ENCODE results near the gene DCST1. TPM values are rescaled to one million over a fixed set of nuclear protein-coding genes. Genes with fewer than 3 reads are reported as not detected.
A peak's percentile ranks its signal among the peaks of the same experiment; 100 is the strongest.

DCST1 gene
- total and polyA plus RNA-seq, 2 of the 13 experiments (the other 11 are each of a cell fraction or from before 2014, with no cell fraction given) = 0.04 TPM; not detected in 1

DNA sequence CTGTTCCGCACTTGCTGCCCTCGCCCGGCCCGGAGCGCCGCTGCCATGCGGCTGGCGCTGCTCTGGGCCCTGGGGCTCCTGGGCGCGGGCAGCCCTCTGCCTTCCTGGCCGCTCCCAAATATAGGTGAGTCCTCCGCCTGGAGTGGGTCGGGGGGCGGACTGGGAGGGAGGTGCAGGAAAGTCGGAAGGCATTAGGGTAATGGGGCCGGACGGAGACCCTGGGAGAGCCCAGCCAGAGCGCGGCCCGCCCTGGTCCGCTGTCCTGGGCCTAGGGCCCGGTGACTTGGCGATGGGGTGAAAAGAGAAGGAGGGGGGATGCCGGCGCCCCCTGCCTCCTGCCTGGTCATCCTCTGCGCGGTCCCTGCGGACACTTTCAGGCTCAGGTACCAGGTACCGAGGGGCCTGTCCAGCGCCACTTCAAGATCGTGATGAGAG is 17.7 kb downstream of the DCST1 start (continued):
- no peak for TF ChIP-seq SOX5 (CRISPR knock-in tag; IDR thresholded peaks at IDR 0.05; ENCODE audit: borderline replicate concordance)
- TF ChIP-seq, protein P1, sequence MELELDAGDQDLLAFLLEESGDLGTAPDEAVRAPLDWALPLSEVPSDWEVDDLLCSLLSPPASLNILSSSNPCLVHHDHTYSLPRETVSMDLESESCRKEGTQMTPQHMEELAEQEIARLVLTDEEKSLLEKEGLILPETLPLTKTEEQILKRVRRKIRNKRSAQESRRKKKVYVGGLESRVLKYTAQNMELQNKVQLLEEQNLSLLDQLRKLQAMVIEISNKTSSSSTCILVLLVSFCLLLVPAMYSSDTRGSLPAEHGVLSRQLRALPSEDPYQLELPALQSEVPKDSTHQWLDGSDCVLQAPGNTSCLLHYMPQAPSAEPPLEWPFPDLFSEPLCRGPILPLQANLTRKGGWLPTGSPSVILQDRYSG (CRISPR knock-in tag; IDR thresholded peaks at IDR 0.05) = 0 out of 2 replicates have a peak, but pooled peaks have one; percentile 7
- TF ChIP-seq SIN3A (IDR thresholded peaks at IDR 0.05; ENCODE audit: borderline replicate concordance, low read depth, low read length) = no peak
- TF ChIP-seq ZNF430 (CRISPR knock-in tag; IDR thresholded peaks at IDR 0.05) = no peak
- TF ChIP-seq HNRNPLL (IDR thresholded peaks at IDR 0.05; ENCODE audit: low read depth, low read length, poor library complexity, severe bottlenecking) = no peak
- TF ChIP-seq SNAPC2 (CRISPR knock-in tag; IDR thresholded peaks at IDR 0.05) = no peak
- TF ChIP-seq ZFY (CRISPR knock-in tag; IDR thresholded peaks at IDR 0.05) = peak; percentile 72
- TF ChIP-seq ZMYM4 (CRISPR knock-in tag; IDR thresholded peaks at IDR 0.05) = peak; percentile 8; the same call in 1 of the 2 replicates
- no peak for TF ChIP-seq GTF2F1 (IDR thresholded peaks at IDR 0.05; ENCODE audit: low read length)
- TF ChIP-seq, protein P2, sequence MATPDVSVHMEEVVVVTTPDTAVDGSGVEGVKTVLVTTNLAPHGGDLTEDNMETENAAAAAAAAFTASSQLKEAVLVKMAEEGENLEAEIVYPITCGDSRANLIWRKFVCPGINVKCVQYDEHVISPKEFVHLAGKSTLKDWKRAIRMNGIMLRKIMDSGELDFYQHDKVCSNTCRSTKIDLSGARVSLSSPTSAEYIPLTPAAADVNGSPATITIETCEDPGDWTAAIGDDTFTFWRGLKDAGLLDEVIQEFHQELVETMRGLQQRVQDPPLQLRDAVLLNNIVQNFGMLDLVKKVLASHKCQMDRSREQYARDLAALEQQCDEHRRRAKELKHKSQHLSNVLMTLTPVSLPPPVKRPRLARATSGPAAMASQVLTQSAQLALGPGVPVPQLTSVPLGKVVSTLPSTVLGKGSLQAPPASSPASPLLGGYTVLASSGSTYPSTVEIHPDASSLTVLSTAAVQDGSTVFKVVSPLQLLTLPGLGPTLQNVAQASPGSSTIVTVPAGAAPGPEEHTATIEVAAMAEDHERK (CRISPR knock-in tag; IDR thresholded peaks at IDR 0.05; ENCODE audit: low read depth) = no peak
- TF ChIP-seq, protein P3, sequence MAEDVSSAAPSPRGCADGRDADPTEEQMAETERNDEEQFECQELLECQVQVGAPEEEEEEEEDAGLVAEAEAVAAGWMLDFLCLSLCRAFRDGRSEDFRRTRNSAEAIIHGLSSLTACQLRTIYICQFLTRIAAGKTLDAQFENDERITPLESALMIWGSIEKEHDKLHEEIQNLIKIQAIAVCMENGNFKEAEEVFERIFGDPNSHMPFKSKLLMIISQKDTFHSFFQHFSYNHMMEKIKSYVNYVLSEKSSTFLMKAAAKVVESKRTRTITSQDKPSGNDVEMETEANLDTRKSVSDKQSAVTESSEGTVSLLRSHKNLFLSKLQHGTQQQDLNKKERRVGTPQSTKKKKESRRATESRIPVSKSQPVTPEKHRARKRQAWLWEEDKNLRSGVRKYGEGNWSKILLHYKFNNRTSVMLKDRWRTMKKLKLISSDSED (CRISPR knock-in tag; IDR thresholded peaks at IDR 0.05) = no peak
- TF ChIP-seq, protein P4, sequence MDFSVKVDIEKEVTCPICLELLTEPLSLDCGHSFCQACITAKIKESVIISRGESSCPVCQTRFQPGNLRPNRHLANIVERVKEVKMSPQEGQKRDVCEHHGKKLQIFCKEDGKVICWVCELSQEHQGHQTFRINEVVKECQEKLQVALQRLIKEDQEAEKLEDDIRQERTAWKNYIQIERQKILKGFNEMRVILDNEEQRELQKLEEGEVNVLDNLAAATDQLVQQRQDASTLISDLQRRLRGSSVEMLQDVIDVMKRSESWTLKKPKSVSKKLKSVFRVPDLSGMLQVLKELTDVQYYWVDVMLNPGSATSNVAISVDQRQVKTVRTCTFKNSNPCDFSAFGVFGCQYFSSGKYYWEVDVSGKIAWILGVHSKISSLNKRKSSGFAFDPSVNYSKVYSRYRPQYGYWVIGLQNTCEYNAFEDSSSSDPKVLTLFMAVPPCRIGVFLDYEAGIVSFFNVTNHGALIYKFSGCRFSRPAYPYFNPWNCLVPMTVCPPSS (IDR thresholded peaks at IDR 0.05) = no peak
- TF ChIP-seq ZNF674 (CRISPR knock-in tag; IDR thresholded peaks at IDR 0.05; ENCODE audit: low read depth) = no peak
- TF ChIP-seq, protein P5, sequence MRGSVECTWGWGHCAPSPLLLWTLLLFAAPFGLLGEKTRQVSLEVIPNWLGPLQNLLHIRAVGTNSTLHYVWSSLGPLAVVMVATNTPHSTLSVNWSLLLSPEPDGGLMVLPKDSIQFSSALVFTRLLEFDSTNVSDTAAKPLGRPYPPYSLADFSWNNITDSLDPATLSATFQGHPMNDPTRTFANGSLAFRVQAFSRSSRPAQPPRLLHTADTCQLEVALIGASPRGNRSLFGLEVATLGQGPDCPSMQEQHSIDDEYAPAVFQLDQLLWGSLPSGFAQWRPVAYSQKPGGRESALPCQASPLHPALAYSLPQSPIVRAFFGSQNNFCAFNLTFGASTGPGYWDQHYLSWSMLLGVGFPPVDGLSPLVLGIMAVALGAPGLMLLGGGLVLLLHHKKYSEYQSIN (CRISPR knock-in tag; IDR thresholded peaks at IDR 0.05; ENCODE audit: borderline replicate concordance) = no peak
- TF ChIP-seq, protein P6, sequence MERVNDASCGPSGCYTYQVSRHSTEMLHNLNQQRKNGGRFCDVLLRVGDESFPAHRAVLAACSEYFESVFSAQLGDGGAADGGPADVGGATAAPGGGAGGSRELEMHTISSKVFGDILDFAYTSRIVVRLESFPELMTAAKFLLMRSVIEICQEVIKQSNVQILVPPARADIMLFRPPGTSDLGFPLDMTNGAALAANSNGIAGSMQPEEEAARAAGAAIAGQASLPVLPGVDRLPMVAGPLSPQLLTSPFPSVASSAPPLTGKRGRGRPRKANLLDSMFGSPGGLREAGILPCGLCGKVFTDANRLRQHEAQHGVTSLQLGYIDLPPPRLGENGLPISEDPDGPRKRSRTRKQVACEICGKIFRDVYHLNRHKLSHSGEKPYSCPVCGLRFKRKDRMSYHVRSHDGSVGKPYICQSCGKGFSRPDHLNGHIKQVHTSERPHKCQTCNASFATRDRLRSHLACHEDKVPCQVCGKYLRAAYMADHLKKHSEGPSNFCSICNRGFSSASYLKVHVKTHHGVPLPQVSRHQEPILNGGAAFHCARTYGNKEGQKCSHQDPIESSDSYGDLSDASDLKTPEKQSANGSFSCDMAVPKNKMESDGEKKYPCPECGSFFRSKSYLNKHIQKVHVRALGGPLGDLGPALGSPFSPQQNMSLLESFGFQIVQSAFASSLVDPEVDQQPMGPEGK (CRISPR knock-in tag; IDR thresholded peaks at IDR 0.05) = 0 out of 2 replicates have a peak, but pooled peaks have one; percentile 4
- no peak for TF ChIP-seq TSC22D2 (CRISPR knock-in tag; IDR thresholded peaks at IDR 0.05; ENCODE audit: borderline replicate concordance)
- peak; percentile 57 for TF ChIP-seq ZFX (CRISPR knock-in tag; IDR thresholded peaks at IDR 0.05; ENCODE audit: low read depth)
- TF ChIP-seq ZNF780A (CRISPR knock-in tag; IDR thresholded peaks at IDR 0.05) = no peak
